Activated naive CD8-positive, alpha-beta T cell treated with anti-CD3 and anti-CD28 coated beads, Interleukin-2, amount 50 U/mL, for 16 hours (primary cell): Measurements from ENCODE around the gene PRPSAP2.
"Not testable (repeated sequence)": the region's sequence is repeated elsewhere in the genome, so short reads cannot be mapped to it uniquely, and the experiment has no call there.

Source experiments
- DNase-seq: peaks from one replicate; pipeline ENCODE4 v3.0.0-alpha.2; 2020; ENCODE audit warnings: low read depth, low spot score

The PRPSAP2 gene

GRCh38 chr17:18888766-18889290, 30.9 kb downstream of the PRPSAP2 start:
- DNase-seq = no peak

GRCh38 chr17:18889658-18890057, 31.7 kb downstream of the PRPSAP2 start:
- DNase-seq = no peak

GRCh38 chr17:18891541-18891940, 33.6 kb downstream of the PRPSAP2 start:
- no peak for DNase-seq

GRCh38 chr17:18896146-18896545, 38.2 kb downstream of the PRPSAP2 start:
- DNase-seq = no peak

- no peak for DNase-seq
Observed at GRCh38 chr17:18896947-18897346, 39.0 kb downstream of the PRPSAP2 start.

- DNase-seq = no peak
Observed at GRCh38 chr17:18904482-18904881, 46.6 kb downstream of the PRPSAP2 start.

- DNase-seq = no peak
Observed at GRCh38 chr17:18905226-18905625, 47.3 kb downstream of the PRPSAP2 start.

GRCh38 chr17:18910326-18910725, 52.4 kb downstream of the PRPSAP2 start:
- no peak for DNase-seq

- no peak for DNase-seq
Observed at GRCh38 chr17:18910881-18911280, 53.0 kb downstream of the PRPSAP2 start.

GRCh38 chr17:18916816-18917500, 59.0 kb downstream of the PRPSAP2 start:
- DNase-seq = no peak

GRCh38 chr17:18917506-18918032, 59.6 kb downstream of the PRPSAP2 start:
- no peak for DNase-seq

GRCh38 chr17:18919963-18920362, 62.0 kb downstream of the PRPSAP2 start:
- DNase-seq = no peak

- no peak for DNase-seq
Observed at GRCh38 chr17:18920911-18921441, 63.0 kb downstream of the PRPSAP2 start.

GRCh38 chr17:18921485-18921884, 63.6 kb downstream of the PRPSAP2 start:
- DNase-seq = no peak

GRCh38 chr17:18921912-18922451, 64.1 kb downstream of the PRPSAP2 start:
- no peak for DNase-seq

- not testable (repeated sequence) for DNase-seq
Observed at GRCh38 chr17:18922596-18922995, 64.7 kb downstream of the PRPSAP2 start.

- DNase-seq = no peak
Observed at GRCh38 chr17:18925187-18925586, 67.3 kb downstream of the PRPSAP2 start.

- DNase-seq = no peak
Observed at GRCh38 chr17:18928628-18929125, 70.7 kb downstream of the PRPSAP2 start.

GRCh38 chr17:18932360-18933055, 74.6 kb downstream of the PRPSAP2 start:
- no peak for DNase-seq

- no peak for DNase-seq
Observed at GRCh38 chr17:18933102-18934058, 75.4 kb downstream of the PRPSAP2 start.
